ENCODE results near the gene MID1.

DNA sequence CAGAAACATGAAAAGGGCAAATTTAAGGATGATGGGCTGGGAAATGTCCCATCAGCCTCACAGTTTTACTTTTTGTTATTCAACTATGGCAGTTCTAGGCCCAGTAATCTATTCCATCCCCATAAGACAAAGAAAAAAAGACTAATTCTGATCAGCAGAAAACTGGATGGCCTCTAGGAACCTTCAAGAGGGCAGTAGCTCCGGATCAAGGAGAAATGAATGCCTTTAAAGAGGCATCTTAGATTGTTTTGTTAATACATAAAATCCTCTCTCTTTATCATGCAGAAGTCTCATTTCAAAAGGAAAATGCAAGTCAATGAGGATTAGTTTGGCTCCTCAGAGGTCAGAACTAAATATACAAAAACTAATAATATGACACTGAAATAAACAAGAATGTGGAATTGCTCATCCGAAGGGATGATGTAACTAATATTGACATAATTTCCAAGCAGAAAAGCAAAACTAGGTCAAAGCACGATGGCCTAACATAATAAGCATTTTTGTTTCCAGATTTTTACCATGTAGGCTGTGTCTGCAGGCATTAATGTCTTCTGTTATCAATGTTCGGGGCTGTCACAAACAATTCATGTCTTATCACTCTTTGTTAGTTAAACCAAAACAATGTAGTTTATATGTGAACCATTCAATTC lies 8.8 kb downstream of the MID1 start:
- TF ChIP-seq EZH2 (IDR thresholded peaks at IDR 0.05; ENCODE audit: low read depth) (no peak), CTCF (conservative IDR thresholded peaks at IDR 0.05) (no peak)

Data from PC-9 (cell line).